Panc1 (cell line): ENCODE data around the gene ETV2. TPM values are rescaled to one million over a fixed set of nuclear protein-coding genes. Genes with fewer than 3 reads are reported as not detected.
A peak's percentile ranks its signal among the peaks of the same experiment; 100 is the strongest.

Experiments
- ATAC-seq: fragments of 200-7000 bp; cut with Tn5 transposase; 2 replicates; pipeline ENCODE4 v1.9.1; 2020; ENCODE audit warnings: mild to moderate bottlenecking, moderate library complexity
- BruUV-seq: library from RNA; stranded (reverse); fragments of 400-500 nt; replicated peaks from 2 replicates; lab custom pipeline; 2021; lab: Mats Ljungman, UMichigan
- CTCF ChIA-PET: fragments of 300-600 bp; sonication (Branson Sonifier 250); formaldehyde crosslinking; loops from one replicate; lab custom pipeline; 2022; ENCODE audit warnings: antibody characterized with exemption; lab: Charles Lee
- POLR2A ChIA-PET: fragments of 300-600 bp; sonication (Branson Sonifier 250); formaldehyde crosslinking; loops from one replicate; lab custom pipeline; 2022; ENCODE audit warnings: antibody characterized with exemption; lab: Charles Lee
- DNase-seq: peaks from one replicate; pipeline ENCODE4 v3.0.0-alpha.2; 2010; ENCODE audit warnings: low read depth, low spot score
- H3K27ac ChIP-seq: 2 replicates; pipeline ENCODE4 v1.5.1; 2011; ENCODE audit warnings: mild to moderate bottlenecking, low read length, inconsistent platforms
- H3K27me3 ChIP-seq: fragments of 200-500 bp; sonication (Bioruptor generic); 2 replicates; pipeline ENCODE4 v1.6.0; 2014; ENCODE audit warnings: low read length, inconsistent platforms; ENCODE audit not compliant: control insufficient read depth, insufficient read depth
- H3K36me3 ChIP-seq: fragments of 200-500 bp; sonication (Bioruptor generic); 2 replicates; pipeline ENCODE4 v1.5.1; 2014; ENCODE audit warnings: inconsistent platforms, mild to moderate bottlenecking, low read length, moderate library complexity; ENCODE audit not compliant: control insufficient read depth, insufficient read depth
- H3K4me1 ChIP-seq: 2 replicates; pipeline ENCODE4 v1.5.1; 2011; ENCODE audit warnings: inconsistent platforms, mild to moderate bottlenecking, low read length, moderate library complexity; ENCODE audit not compliant: control insufficient read depth, insufficient read depth
- H3K4me3 ChIP-seq, 2 experiments: 2 replicates each; pipeline ENCODE4 v1.5.1; 2011 to 2012; ENCODE audit warnings: low read depth in 2 of 2, low read length in 2 of 2, mild to moderate bottlenecking in 2 of 2, inconsistent platforms in 1 of 2, moderate library complexity in 1 of 2
- H3K9me3 ChIP-seq: fragments of 200-500 bp; sonication (Bioruptor generic); 2 replicates; pipeline ENCODE4 v1.5.1; 2014; ENCODE audit warnings: low read depth, mild to moderate bottlenecking, inconsistent platforms, low read length, moderate library complexity; ENCODE audit not compliant: control insufficient read depth, insufficient read depth
- CTCF ChIP-seq: fragments of 450-650 bp; IDR thresholded peaks from 2 replicates; pipeline ENCODE4 v1.5.1; 2017; ENCODE audit warnings: mild to moderate bottlenecking
- POLR2AphosphoS5 ChIP-seq: IDR thresholded peaks from 2 replicates; pipeline ENCODE4 v1.6.1; 2012; ENCODE audit warnings: mild to moderate bottlenecking, low read depth, low read length, moderate library complexity
- REST ChIP-seq, 2 experiments: IDR thresholded peaks; 2 replicates each; pipeline ENCODE4 v1.6.1; 2011 to 2012; ENCODE audit warnings: low read depth in 2 of 2, control low read depth in 1 of 2, low read length in 1 of 2, mild to moderate bottlenecking in 1 of 2, moderate library complexity in 1 of 2; ENCODE audit not compliant: insufficient read depth in 1 of 2
- SIN3A ChIP-seq: IDR thresholded peaks from 2 replicates; pipeline ENCODE4 v1.6.1; 2012; ENCODE audit warnings: low read depth, mild to moderate bottlenecking, low read length, moderate library complexity, borderline replicate concordance; ENCODE audit not compliant: insufficient read depth
- TCF7L2 ChIP-seq: IDR thresholded peaks from 2 replicates; pipeline ENCODE4 v1.6.1; 2011; ENCODE audit warnings: mild to moderate bottlenecking, low read depth, low read length, inconsistent platforms
- in situ Hi-C: cut with HindIII; loops from 2 replicates; pipeline ENCODE4 v1.10.0; 2016; ENCODE audit warnings: low sequenced_read_pairs, low pct_unique_long_range_greater_than_20kb
- intact Hi-C: fragments of 100-400 bp; cut with micrococcal nuclease; formaldehyde crosslinking; loops from one replicate; pipeline ENCODE4 v1.10.0; 2022; ENCODE audit not compliant: unreplicated experiment
- total RNA-seq: library from RNA; stranded (reverse); gene quantifications from one replicate; pipeline ENCODE4 v1.2.1, GENCODE V29; 2021; ENCODE audit not compliant: unreplicated experiment

The ETV2 gene
- total RNA-seq, 1 experiment from 2014 or later: 2.8 TPM

- H3K36me3 ChIP-seq: peaks cover 8% of the 10 kb centered on the region
- peak; percentile 100 for ATAC-seq
- peak within 1 kb of the TSS; percentile 84 to 99 for H3K4me3 ChIP-seq
- H3K27ac ChIP-seq: peak within 1 kb of the TSS; percentile 93
- POLR2A ChIA-PET: no interaction called here
- H3K4me1 ChIP-seq: peaks cover 4% of the 10 kb centered on the region; the same call in 1 of the 2 replicates
- H3K27me3 ChIP-seq: no peaks in the 10 kb centered on the region
- CTCF ChIA-PET: no interaction called here
- BruUV-seq: no TSS peak
- in situ Hi-C loops: no loop called here
- intact Hi-C loops: no loop called here
- no peaks in the 10 kb centered on the region for H3K9me3 ChIP-seq
- DNase-seq: peak; percentile 94
- TF ChIP-seq SIN3A (peak; percentile 64; the same call in 1 of the 2 replicates), TCF7L2 (peak; percentile 39; the same call in 1 of the 2 replicates), CTCF (no peak), POLR2AphosphoS5 (peak; percentile 74; the same call in 1 of the 2 replicates), REST (IDR thresholded peaks at IDR 0.05; ENCODE audit: insufficient read depth in 1 of 2, low read depth in 2 of 2, low read length in 1 of 2) (0 out of 4 replicates have a peak, but pooled peaks of 1 of the 2 experiments have one; percentile 25)
Measured at GRCh38 chr19:35628565-35629331, 12.8 kb upstream of the ETV2 start, which contains the start of gene RBM42. TSS of gene RBM42 (plus strand) at chr19:35629036. CDS start at chr19:35629154, 118 bp downstream.

GRCh38 chr19:35629332-35629633, 12.3 kb upstream of the ETV2 start:
- intact Hi-C loops (no loop called here), in situ Hi-C loops (no loop called here)
- Histone ChIP-seq H3K9me3 (no peaks in the 10 kb centered on the region), H3K4me1 (peaks cover 4% of the 10 kb centered on the region; the same call in 1 of the 2 replicates), H3K27ac (peak overlapping the region; percentile 89), H3K27me3 (no peaks in the 10 kb centered on the region), H3K36me3 (peaks cover 8% of the 10 kb centered on the region), H3K4me3 (peak overlapping the region; percentile 84 to 99)
- TF ChIP-seq POLR2AphosphoS5 (no peak), SIN3A (no peak), CTCF (no peak), REST (IDR thresholded peaks at IDR 0.05; ENCODE audit: insufficient read depth in 1 of 2, low read depth in 2 of 2, low read length in 1 of 2) (no peak), TCF7L2 (no peak)
- ChIA-PET POLR2A (no interaction called here), CTCF (no interaction called here)
- BruUV-seq: TSS peak; percentile 90
- ATAC-seq (no peak), DNase-seq (no peak)
